Upper lobe of right lung (tissue), 1 donor: ENCODE data around the gene CNTNAP2. TPM values are rescaled to one million over a fixed set of nuclear protein-coding genes. Genes with fewer than 3 reads are reported as not detected.

Experiments used
- ATAC-seq: fragments of 200-7000 bp; cut with Tn5 transposase; one replicate; pipeline ENCODE4 v1.9.1; 2020; ENCODE audit warnings: mild to moderate bottlenecking, moderate library complexity
- DNase-seq: peaks from one replicate; pipeline ENCODE4 v3.0.0-alpha.2; 2020
- H3K27ac ChIP-seq: fragments of 200-600 bp; one replicate; pipeline ENCODE4 v1.8.0; 2022
- H3K27me3 ChIP-seq: fragments of 200-600 bp; one replicate; pipeline ENCODE4 v1.8.0; 2022; ENCODE audit warnings: mild to moderate bottlenecking
- H3K36me3 ChIP-seq: fragments of 200-600 bp; one replicate; pipeline ENCODE4 v1.8.0; 2022
- H3K4me1 ChIP-seq: fragments of 200-600 bp; one replicate; pipeline ENCODE4 v1.8.0; 2022
- H3K4me3 ChIP-seq: fragments of 200-600 bp; one replicate; pipeline ENCODE4 v1.8.0; 2022; ENCODE audit warnings: mild to moderate bottlenecking
- H3K9me3 ChIP-seq: fragments of 200-600 bp; one replicate; pipeline ENCODE4 v1.8.0; 2022
- CTCF ChIP-seq: fragments of 200-600 bp; IDR thresholded peaks from one replicate; pipeline ENCODE4 v1.8.0; 2022; ENCODE audit warnings: antibody characterized with exemption
- intact Hi-C: fragments of 100-400 bp; cut with DNase I; formaldehyde crosslinking; loops from one replicate; pipeline ENCODE4 v1.11.0; 2022
- total RNA-seq: library from RNA; stranded (reverse); fragmentation: NEBNext Ultra II Directional; extraction: Animal tissue kit (Norgen Biotek cat#: 25700); gene quantifications from one replicate; pipeline ENCODE4 v1.2.1, GENCODE V29; 2021
- donor health status: DM: no; HTN: yes; CAD: no; lungs with severe emphysema.

The CNTNAP2 gene
- total RNA-seq, 1 donor from 2014 or later = 0.41 TPM

GRCh38 chr7:147607157-147607800 lies 1490.7 kb downstream of the CNTNAP2 start:
- no peak for DNase-seq
- intact Hi-C loops = no loop called here

GRCh38 chr7:147611431-147611830 lies 1494.8 kb downstream of the CNTNAP2 start:
- no peak for TF ChIP-seq CTCF

More at GRCh38 chr7:147607157-147607800, 1490.7 kb downstream of the CNTNAP2 start:
- H3K9me3 ChIP-seq = no peaks in the 10 kb centered on the region
- TF ChIP-seq CTCF = no peak
- H3K4me3 ChIP-seq = no peak overlapping the region
- no peaks in the 10 kb centered on the region for H3K4me1 ChIP-seq
- no peak overlapping the region for H3K27ac ChIP-seq
- no peaks in the 10 kb centered on the region for H3K27me3 ChIP-seq
- no peak for ATAC-seq
- no peaks in the 10 kb centered on the region for H3K36me3 ChIP-seq

GRCh38 chr7:147635288-147635687 lies 1518.7 kb downstream of the CNTNAP2 start:
- ATAC-seq (no peak), DNase-seq (no peak)
- H3K27me3 ChIP-seq = no peaks in the 10 kb centered on the region
- no peak for TF ChIP-seq CTCF
- no peak overlapping the region for H3K4me3 ChIP-seq
- no peaks in the 10 kb centered on the region for H3K4me1 ChIP-seq
- intact Hi-C loops = no loop called here
- no peaks in the 10 kb centered on the region for H3K36me3 ChIP-seq
- no peaks in the 10 kb centered on the region for H3K9me3 ChIP-seq
- H3K27ac ChIP-seq = no peak overlapping the region

More at GRCh38 chr7:147611431-147611830, 1494.8 kb downstream of the CNTNAP2 start:
- DNase-seq = no peak
- intact Hi-C loops = no loop called here
- Histone ChIP-seq H3K4me1 (no peaks in the 10 kb centered on the region), H3K4me3 (no peak overlapping the region), H3K27ac (no peak overlapping the region), H3K9me3 (no peaks in the 10 kb centered on the region), H3K27me3 (no peaks in the 10 kb centered on the region), H3K36me3 (no peaks in the 10 kb centered on the region)
- no peak for ATAC-seq

GRCh38 chr7:147636553-147636952 lies 1520.0 kb downstream of the CNTNAP2 start:
- ATAC-seq (no peak), DNase-seq (no peak)
- intact Hi-C loops = no loop called here
- no peak overlapping the region for H3K4me3 ChIP-seq
- H3K4me1 ChIP-seq = no peaks in the 10 kb centered on the region
- H3K9me3 ChIP-seq = no peaks in the 10 kb centered on the region
- H3K27me3 ChIP-seq = no peaks in the 10 kb centered on the region
- H3K27ac ChIP-seq = no peak overlapping the region
- TF ChIP-seq CTCF = no peak
- no peaks in the 10 kb centered on the region for H3K36me3 ChIP-seq

- no peak overlapping the region for H3K27ac ChIP-seq
- TF ChIP-seq CTCF = no peak
- intact Hi-C loops = no loop called here
- no peaks in the 10 kb centered on the region for H3K36me3 ChIP-seq
- H3K4me3 ChIP-seq = no peak overlapping the region
- no peaks in the 10 kb centered on the region for H3K9me3 ChIP-seq
- ATAC-seq (no peak), DNase-seq (no peak)
- no peaks in the 10 kb centered on the region for H3K27me3 ChIP-seq
- no peaks in the 10 kb centered on the region for H3K4me1 ChIP-seq
These were observed 1522.0 kb downstream of the CNTNAP2 start for GRCh38 chr7:147638566-147638965.

GRCh38 chr7:147639037-147639436 lies 1522.4 kb downstream of the CNTNAP2 start:
- no peak overlapping the region for H3K4me3 ChIP-seq
- intact Hi-C loops = no loop called here
- no peak for DNase-seq
- no peaks in the 10 kb centered on the region for H3K27me3 ChIP-seq
- H3K4me1 ChIP-seq = no peaks in the 10 kb centered on the region
- H3K9me3 ChIP-seq = no peaks in the 10 kb centered on the region
- no peak for TF ChIP-seq CTCF
- H3K27ac ChIP-seq = no peak overlapping the region
- H3K36me3 ChIP-seq = no peaks in the 10 kb centered on the region
- no peak for ATAC-seq
